H9 (cell line): Measurements from ENCODE around the gene EDNRB. TPM values are rescaled to one million over a fixed set of nuclear protein-coding genes. Genes with fewer than 3 reads are reported as not detected.

ENCODE experiments used
- DNase-seq: peaks from one replicate; pipeline ENCODE4 v3.0.0-alpha.2; 2017
- H2AFZ ChIP-seq: one replicate; pipeline ENCODE4 v1.6.1; 2013; ENCODE audit warnings: mild to moderate bottlenecking, low read length, control low read depth, moderate library complexity
- H2AK5ac ChIP-seq: 2 replicates; pipeline ENCODE4 v1.6.1; 2013; ENCODE audit warnings: low read length, control low read depth, mixed read lengths; ENCODE audit not compliant: insufficient read length
- H2BK120ac ChIP-seq: one replicate; pipeline ENCODE4 v1.6.1; 2013; ENCODE audit warnings: low read depth, mild to moderate bottlenecking, low read length, control low read depth, inconsistent platforms; ENCODE audit not compliant: poor library complexity, severe bottlenecking
- H2BK12ac ChIP-seq: 2 replicates; pipeline ENCODE4 v1.6.1; 2013; ENCODE audit warnings: low read length, control low read depth, mixed read lengths, low read depth; ENCODE audit not compliant: insufficient read length
- H2BK15ac ChIP-seq: 2 replicates; pipeline ENCODE4 v1.6.1; 2013; ENCODE audit warnings: low read depth, low read length, control low read depth
- H2BK20ac ChIP-seq: one replicate; pipeline ENCODE4 v1.6.1; 2013; ENCODE audit warnings: low read depth, mild to moderate bottlenecking, low read length, control low read depth, inconsistent platforms; ENCODE audit not compliant: poor library complexity, severe bottlenecking
- H2BK5ac ChIP-seq: 2 replicates; pipeline ENCODE4 v1.6.1; 2013; ENCODE audit warnings: low read length, control low read depth, mixed read lengths; ENCODE audit not compliant: insufficient read length
- H3K14ac ChIP-seq: 2 replicates; pipeline ENCODE4 v1.6.1; 2013; ENCODE audit warnings: low read length, control low read depth; ENCODE audit not compliant: insufficient read depth
- H3K18ac ChIP-seq: 2 replicates; pipeline ENCODE4 v1.6.1; 2013; ENCODE audit warnings: low read depth, mild to moderate bottlenecking, mixed read lengths, low read length, control low read depth; ENCODE audit not compliant: insufficient read length
- H3K23ac ChIP-seq: 2 replicates; pipeline ENCODE4 v1.6.1; 2013; ENCODE audit warnings: low read length, control low read depth, mixed read lengths, low read depth; ENCODE audit not compliant: insufficient read length
- H3K23me2 ChIP-seq: 2 replicates; pipeline ENCODE4 v1.6.1; 2013; ENCODE audit warnings: low read depth, mild to moderate bottlenecking, mixed read lengths, low read length, control low read depth; ENCODE audit not compliant: insufficient read length, poor library complexity, severe bottlenecking
- H3K27ac ChIP-seq: 2 replicates; pipeline ENCODE4 v1.5.1; 2013; ENCODE audit warnings: low read length, control low read depth, mixed read lengths, low read depth; ENCODE audit not compliant: insufficient read length
- H3K27me3 ChIP-seq: 2 replicates; pipeline ENCODE4 v1.6.1; 2013; ENCODE audit warnings: low read length, control low read depth, inconsistent platforms; ENCODE audit not compliant: insufficient read depth
- H3K4ac ChIP-seq: 2 replicates; pipeline ENCODE4 v1.6.1; 2013; ENCODE audit warnings: low read depth, mild to moderate bottlenecking, control low read depth, inconsistent platforms, low read length, moderate library complexity
- H3K4me1 ChIP-seq: 2 replicates; pipeline ENCODE4 v1.6.1; 2013; ENCODE audit warnings: low read length, control low read depth, inconsistent platforms; ENCODE audit not compliant: insufficient read depth
- H3K4me2 ChIP-seq: 2 replicates; pipeline ENCODE4 v1.6.1; 2013; ENCODE audit warnings: low read length, control low read depth, mixed read lengths; ENCODE audit not compliant: insufficient read length, insufficient read depth
- H3K56ac ChIP-seq: 2 replicates; pipeline ENCODE4 v1.6.1; 2013; ENCODE audit warnings: low read depth, mild to moderate bottlenecking, mixed read lengths, low read length, control low read depth; ENCODE audit not compliant: insufficient read length
- H3K79me1 ChIP-seq: 2 replicates; pipeline ENCODE4 v1.6.1; 2013; ENCODE audit warnings: low read depth, mild to moderate bottlenecking, moderate library complexity, low read length, control low read depth, inconsistent platforms; ENCODE audit not compliant: insufficient read depth, poor library complexity, severe bottlenecking
- H3K79me2 ChIP-seq: 2 replicates; pipeline ENCODE4 v1.6.1; 2013; ENCODE audit warnings: low read length, control low read depth, inconsistent platforms; ENCODE audit not compliant: insufficient read depth
- H3K9ac ChIP-seq: 2 replicates; pipeline ENCODE4 v1.6.1; 2013; ENCODE audit warnings: low read length, control low read depth, mixed read lengths; ENCODE audit not compliant: insufficient read length; ENCODE audit errors: extremely low read depth
- H3K9me3 ChIP-seq: one replicate; pipeline ENCODE4 v1.6.1; 2013; ENCODE audit warnings: low read depth, low read length, inconsistent platforms; ENCODE audit not compliant: control insufficient read depth
- H3T11ph ChIP-seq: one replicate; pipeline ENCODE4 v1.6.1; 2013; ENCODE audit warnings: mild to moderate bottlenecking, low read length, control low read depth, inconsistent platforms
- H4K20me1 ChIP-seq: one replicate; pipeline ENCODE4 v1.6.1; 2013; ENCODE audit not compliant: control insufficient read depth, insufficient read length, insufficient read depth
- H4K5ac ChIP-seq: 2 replicates; pipeline ENCODE4 v1.6.1; 2013; ENCODE audit warnings: low read depth, mild to moderate bottlenecking, mixed read lengths, low read length, control low read depth; ENCODE audit not compliant: insufficient read length
- H4K8ac ChIP-seq: replicated peaks from 2 replicates; pipeline ENCODE4 v1.6.1; 2013; ENCODE audit warnings: low read length, control low read depth, mixed read lengths, low read depth; ENCODE audit not compliant: insufficient read length
- H4K91ac ChIP-seq: 2 replicates; pipeline ENCODE4 v1.6.1; 2013; ENCODE audit warnings: low read depth, mild to moderate bottlenecking, moderate library complexity, mixed read lengths, low read length, control low read depth; ENCODE audit not compliant: insufficient read length
- H3K27ac Mint-ChIP-seq, 3 experiments: 2 replicates in 2 of 3; 3 replicates in 1 of 3; pipeline ENCODE4 v1.8.0; 2020 to 2021; ENCODE audit warnings: mixed read lengths in 3 of 3, mild to moderate bottlenecking in 1 of 3, moderate library complexity in 1 of 3
- H3K27me3 Mint-ChIP-seq: 2 replicates; pipeline ENCODE4 v1.8.0; 2021; ENCODE audit warnings: low read depth, mild to moderate bottlenecking, moderate library complexity, mixed read lengths
- H3K36me3 Mint-ChIP-seq, 3 experiments: 2 replicates in 2 of 3; 3 replicates in 1 of 3; pipeline ENCODE4 v1.8.0; 2020 to 2021; ENCODE audit warnings: low read depth in 3 of 3, mixed read lengths in 3 of 3; ENCODE audit not compliant: insufficient read depth in 1 of 3
- H3K4me1 Mint-ChIP-seq, 2 experiments: 2 replicates each; pipeline ENCODE4 v1.8.0; 2020; ENCODE audit warnings: mixed read lengths in 2 of 2
- H3K4me3 Mint-ChIP-seq, 2 experiments: 2 replicates in 1 of 2; 3 replicates in 1 of 2; pipeline ENCODE4 v1.8.0; 2020 to 2021; ENCODE audit warnings: mild to moderate bottlenecking in 2 of 2, mixed read lengths in 2 of 2, moderate library complexity in 1 of 2
- H3K9me3 Mint-ChIP-seq, 2 experiments: 2 replicates in 1 of 2; 3 replicates in 1 of 2; pipeline ENCODE4 v1.8.0; 2020; ENCODE audit warnings: mild to moderate bottlenecking in 2 of 2, mixed read lengths in 2 of 2, moderate library complexity in 1 of 2
- WGBS: extraction: QIAGEN DNeasy Blood & Tissue Kit; methylation state at CpG from one replicate; pipeline ENCODE4 v1.1.7; 2013; ENCODE audit warnings: missing lambda C conversion rate, low lambda C conversion rate, mixed read lengths; ENCODE audit not compliant: insufficient read length; ENCODE audit errors: extremely low coverage; 5-methylcytosine and 5-hydroxymethylcytosine counted together
- total RNA-seq: library from RNA; stranded (reverse); gene quantifications from 2 replicates; pipeline ENCODE4 v1.2.1, GENCODE V29; 2021
- TF ChIP-seq, protein P1 (sequence below): fragments of 200-600 bp; sonication (generic); conservative IDR thresholded peaks from 3 replicates; pipeline ENCODE4 v1.8.0; 2021; ENCODE audit warnings: antibody characterized with exemption, mild to moderate bottlenecking

EDNRB gene
- total RNA-seq, 1 experiment from 2014 or later = 6.6 TPM

DNA sequence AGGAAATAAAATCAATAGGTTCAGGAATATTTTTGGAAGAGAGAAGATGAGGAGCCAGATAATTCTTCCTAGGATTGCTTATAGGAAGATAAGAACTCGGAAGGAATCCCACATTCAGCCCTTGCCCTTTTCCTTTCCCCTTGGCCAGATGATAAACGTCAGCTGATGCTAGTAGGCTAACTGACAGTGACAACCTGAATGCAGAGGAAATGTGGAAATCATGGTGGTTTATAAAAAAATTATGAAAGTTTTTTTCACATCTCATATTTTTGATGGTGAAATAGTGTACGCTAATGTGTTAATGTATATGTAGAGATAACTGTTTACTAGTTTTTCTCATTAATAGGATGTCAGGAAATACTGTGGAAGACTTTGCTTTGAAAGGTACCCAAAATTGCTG lies 56.9 kb downstream of the EDNRB start:
- no peaks in the 10 kb centered on the region; the same call in 1 of the 2 replicates for H3K4me1 ChIP-seq
- H3K27me3 ChIP-seq = no peaks in the 10 kb centered on the region
- H3K27ac Mint-ChIP-seq = 0 out of 7 replicates have a peak overlapping the region, but pooled peaks of 1 of the 3 experiments have one; percentile 3
- H4K5ac ChIP-seq = no peak overlapping the region
- no peak overlapping the region for H3K56ac ChIP-seq
- no peak overlapping the region for H3K27ac ChIP-seq
- TF ChIP-seq, protein P1, sequence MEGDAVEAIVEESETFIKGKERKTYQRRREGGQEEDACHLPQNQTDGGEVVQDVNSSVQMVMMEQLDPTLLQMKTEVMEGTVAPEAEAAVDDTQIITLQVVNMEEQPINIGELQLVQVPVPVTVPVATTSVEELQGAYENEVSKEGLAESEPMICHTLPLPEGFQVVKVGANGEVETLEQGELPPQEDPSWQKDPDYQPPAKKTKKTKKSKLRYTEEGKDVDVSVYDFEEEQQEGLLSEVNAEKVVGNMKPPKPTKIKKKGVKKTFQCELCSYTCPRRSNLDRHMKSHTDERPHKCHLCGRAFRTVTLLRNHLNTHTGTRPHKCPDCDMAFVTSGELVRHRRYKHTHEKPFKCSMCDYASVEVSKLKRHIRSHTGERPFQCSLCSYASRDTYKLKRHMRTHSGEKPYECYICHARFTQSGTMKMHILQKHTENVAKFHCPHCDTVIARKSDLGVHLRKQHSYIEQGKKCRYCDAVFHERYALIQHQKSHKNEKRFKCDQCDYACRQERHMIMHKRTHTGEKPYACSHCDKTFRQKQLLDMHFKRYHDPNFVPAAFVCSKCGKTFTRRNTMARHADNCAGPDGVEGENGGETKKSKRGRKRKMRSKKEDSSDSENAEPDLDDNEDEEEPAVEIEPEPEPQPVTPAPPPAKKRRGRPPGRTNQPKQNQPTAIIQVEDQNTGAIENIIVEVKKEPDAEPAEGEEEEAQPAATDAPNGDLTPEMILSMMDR = no peak
- H3K9me3 Mint-ChIP-seq = peaks cover 0 to 3% of the 10 kb centered on the region in 2 experiments; a peak in 2 of 5 replicates
- no peak overlapping the region for H2BK15ac ChIP-seq
- no peak overlapping the region for H3K14ac ChIP-seq
- no peaks in the 10 kb centered on the region for H3K9me3 ChIP-seq
- no peak overlapping the region for H3K4ac ChIP-seq
- no peak overlapping the region for H2BK120ac ChIP-seq
- no peaks in the 10 kb centered on the region for H3K27me3 Mint-ChIP-seq
- no peak overlapping the region for H2BK20ac ChIP-seq
- H3K9ac ChIP-seq = no peak overlapping the region
- no peak overlapping the region for H2BK12ac ChIP-seq
- no peaks in the 10 kb centered on the region for H3K79me1 ChIP-seq
- no peak overlapping the region for H3K4me3 Mint-ChIP-seq
- H2AFZ ChIP-seq = no peak overlapping the region
- no peak overlapping the region for H4K8ac ChIP-seq
- no peak overlapping the region for H2AK5ac ChIP-seq
- H3K18ac ChIP-seq = no peak overlapping the region
- H3K79me2 ChIP-seq = no peaks in the 10 kb centered on the region
- H3T11ph ChIP-seq = no peak overlapping the region
- H2BK5ac ChIP-seq = no peak overlapping the region
- no peak overlapping the region for H3K23ac ChIP-seq
- peaks cover 0 to 8% (median 7%) of the 10 kb centered on the region in 3 experiments; a peak in 3 of 7 replicates for H3K36me3 Mint-ChIP-seq
- no peaks in the 10 kb centered on the region for H3K23me2 ChIP-seq
- H3K4me1 Mint-ChIP-seq = peaks cover 13 to 20% of the 10 kb centered on the region in 2 experiments
- no peak for DNase-seq
- no peak overlapping the region for H3K4me2 ChIP-seq
- 100% methylated on average over 1 of the region's 3 CpGs for WGBS
- no peak overlapping the region for H4K91ac ChIP-seq
- no peaks in the 10 kb centered on the region for H4K20me1 ChIP-seq
